HepG2 (cell line): ENCODE results near the gene CLEC4M. TPM values are rescaled to one million over a fixed set of nuclear protein-coding genes. Genes with fewer than 3 reads are reported as not detected.

ENCODE experiments used
- ATAC-seq: fragments of 200-7000 bp; cut with Tn5 transposase; 3 replicates; pipeline ENCODE4 v1.9.1; 2020; ENCODE audit warnings: mild to moderate bottlenecking, moderate library complexity
- BruUV-seq: library from RNA; stranded (reverse); fragments of 400-500 nt; replicated peaks from 2 replicates; lab custom pipeline; 2021; lab: Mats Ljungman, UMichigan
- CTCF ChIA-PET: fragments of 300-600 bp; formaldehyde crosslinking; extraction: SDS; loops from one replicate; lab custom pipeline; 2021; ENCODE audit warnings: low total read pairs, inconsistent platforms, low intra/inter-chr PET ratio; lab: Yijun Ruan, JAX
- POLR2A ChIA-PET: fragments of 350-600 bp; sonication (Branson Sonifier 250); formaldehyde crosslinking; loops from one replicate; lab custom pipeline; 2020; ENCODE audit warnings: antibody characterized with exemption, inconsistent platforms; lab: Yijun Ruan, JAX
- DNase-seq: peaks from one replicate; pipeline ENCODE4 v3.0.0-alpha.2; 2015; ENCODE audit warnings: low spot score
- FAIRE-seq: peaks from 3 replicates; lab custom pipeline; 2011; peaks lifted over from hg19 to GRCh38; lab: Jason Lieb, UNC
- H2AFZ ChIP-seq: one replicate; pipeline ENCODE4 v1.6.1; 2011; ENCODE audit warnings: low read length, inconsistent platforms
- H3K27ac ChIP-seq: fragments of 300-600 bp; 3 replicates; pipeline ENCODE4 v1.8.0; 2011; ENCODE audit warnings: mixed run types, mild to moderate bottlenecking, mixed read lengths, low read length, inconsistent platforms; ENCODE audit not compliant: insufficient read depth; ENCODE audit errors: extremely low read length
- H3K27me3 ChIP-seq, 2 experiments: fragments of 200-600 bp in 1 of 2; 2 replicates in 1 of 2; 3 replicates in 1 of 2; pipeline versions ENCODE4 v1.6.0 to v1.8.0; 2011; ENCODE audit warnings: low read length in 2 of 2, mild to moderate bottlenecking in 2 of 2, moderate library complexity in 2 of 2, inconsistent platforms in 1 of 2; ENCODE audit not compliant: insufficient read depth in 2 of 2, control insufficient read depth in 1 of 2
- H3K36me3 ChIP-seq, 2 experiments: fragments of 200-600 bp in 1 of 2; replicated peaks in 1 of 2; 2 replicates in 1 of 2; 3 replicates in 1 of 2; pipeline versions ENCODE4 v1.5.1 to v1.8.0; 2011; ENCODE audit warnings: low read length in 2 of 2, inconsistent platforms in 1 of 2; ENCODE audit not compliant: insufficient read depth in 2 of 2, control insufficient read depth in 1 of 2
- H3K4me1 ChIP-seq: 2 replicates; pipeline ENCODE4 v1.5.1; 2012; ENCODE audit warnings: low read length, inconsistent platforms; ENCODE audit not compliant: insufficient read depth
- H3K4me2 ChIP-seq: 2 replicates; pipeline ENCODE4 v1.6.0; 2011; ENCODE audit warnings: low read depth, low read length, inconsistent platforms
- H3K4me3 ChIP-seq, 3 experiments: fragments of 200-600 bp in 1 of 3; sonication (generic), shearing (Covaris generic) in 1 of 3; replicated peaks in 1 of 3; 2 replicates each; pipeline ENCODE4 v1.5.1; 2011 to 2016; ENCODE audit warnings: low read length in 3 of 3, inconsistent platforms in 2 of 3, low read depth in 2 of 3, mild to moderate bottlenecking in 2 of 3, control low read depth in 1 of 3, mixed read lengths in 1 of 3; ENCODE audit not compliant: insufficient read depth in 1 of 3
- H3K79me2 ChIP-seq: one replicate; pipeline ENCODE4 v1.6.1; 2011; ENCODE audit warnings: low read length, inconsistent platforms; ENCODE audit not compliant: insufficient read depth
- H3K9ac ChIP-seq: 2 replicates; pipeline ENCODE4 v1.6.0; 2011; ENCODE audit warnings: mild to moderate bottlenecking, low read depth, low read length, inconsistent platforms; ENCODE audit not compliant: insufficient read depth
- H3K9me3 ChIP-seq: 2 replicates; pipeline ENCODE4 v1.5.1; 2012; ENCODE audit warnings: mild to moderate bottlenecking, low read length
- H4K20me1 ChIP-seq: 2 replicates; pipeline ENCODE4 v1.6.0; 2011; ENCODE audit warnings: inconsistent platforms, mild to moderate bottlenecking, low read length, moderate library complexity; ENCODE audit not compliant: insufficient read depth
- GABPB1 ChIP-seq: IDR thresholded peaks from 2 replicates; pipeline ENCODE4 v1.6.1; 2016; ENCODE audit warnings: mild to moderate bottlenecking, missing genetic modification reagents, moderate library complexity, missing compliant biosample characterization
- KIAA2018 ChIP-seq: sonication (generic); formaldehyde crosslinking; IDR thresholded peaks from 2 replicates; pipeline ENCODE4 v1.5.0; 2020; ENCODE audit warnings: mild to moderate bottlenecking, missing genetic modification reagents, borderline replicate concordance
- PAWR ChIP-seq: sonication (generic); formaldehyde crosslinking; IDR thresholded peaks from 2 replicates; pipeline ENCODE4 v1.4.0; 2020; ENCODE audit warnings: missing genetic modification reagents, mild to moderate bottlenecking, borderline replicate concordance
- RAD51 ChIP-seq: fragments of 450-650 bp; IDR thresholded peaks from 2 replicates; pipeline ENCODE4 v1.6.1; 2016; ENCODE audit warnings: borderline replicate concordance
- SNRNP70 ChIP-seq: fragments of 200-400 bp; formaldehyde crosslinking; IDR thresholded peaks from 2 replicates; pipeline ENCODE4 v1.6.1; 2017; ENCODE audit warnings: mild to moderate bottlenecking, low read depth, low read length, moderate library complexity
- ZNF543 ChIP-seq: sonication (generic); formaldehyde crosslinking; IDR thresholded peaks from 2 replicates; pipeline ENCODE4 v1.4.0; 2020; ENCODE audit warnings: mild to moderate bottlenecking, missing genetic modification reagents
- ZNF724P ChIP-seq: sonication (generic); formaldehyde crosslinking; IDR thresholded peaks from 2 replicates; pipeline ENCODE4 v1.8.0; 2022; ENCODE audit warnings: missing genetic modification reagents, borderline replicate concordance
- ZSCAN22 ChIP-seq: sonication (generic); formaldehyde crosslinking; IDR thresholded peaks from 2 replicates; pipeline ENCODE4 v1.4.0; 2020; ENCODE audit warnings: mild to moderate bottlenecking, missing genetic modification reagents
- WGBS: methylation state at CpG from one replicate; pipeline ENCODE4 v1.1.6; 2017; ENCODE audit warnings: low lambda C conversion rate; 5-methylcytosine and 5-hydroxymethylcytosine counted together
- in situ Hi-C: cut with HindIII; loops from 2 replicates; pipeline ENCODE4 v1.10.0; 2017; ENCODE audit warnings: low pct_unique_long_range_greater_than_20kb; ENCODE audit not compliant: extremely low pct_ligation_motif_present
- intact Hi-C: fragments of 100-400 bp; cut with micrococcal nuclease; formaldehyde crosslinking; loops from one replicate; pipeline ENCODE4 v1.10.0; 2022; ENCODE audit not compliant: unreplicated experiment
- polyA plus RNA-seq, 8 experiments: library from polyadenylated mRNA; depleted of rRNA in 3 of 8; stranded (reverse) in 7 of 8; unstranded in 1 of 8; fragments of >200 nt; fragmentation: Illumina TruSeq in 4 of 8; extraction: Trizol in 4 of 8; gene quantifications; 2 replicates each; pipeline versions ENCODE4 v1.2.1 to v1.2.3, GENCODE V29; 2011 to 2016; ENCODE audit warnings: low read depth in 4 of 8, missing spikeins in 1 of 8, mixed read lengths in 1 of 8; ENCODE audit not compliant: insufficient read depth in 1 of 8
- total RNA-seq, 5 experiments: library from RNA; depleted of rRNA; stranded (reverse); fragments of >200 nt; fragmentation: Illumina TruSeq; extraction: Trizol; gene quantifications; 2 replicates each; pipeline ENCODE4 v1.2.3, GENCODE V29; 2016; ENCODE audit warnings: low read depth in 1 of 5

The CLEC4M gene
- total and polyA plus RNA-seq, 2 of the 13 experiments (the other 11 are each of a cell fraction or from before 2014, with no cell fraction given) = not detected

GRCh38 chr19:7739211-7739755 lies 23.8 kb upstream of the CLEC4M start:
- BruUV-seq = no TSS peak
- WGBS = 45% methylated on average over 2 of the region's 2 CpGs
- H3K4me3 ChIP-seq = no peak overlapping the region
- H3K27me3 ChIP-seq = peaks cover 3 to 20% of the 10 kb centered on the region in 2 experiments; a peak in 2 of 5 replicates
- ATAC-seq = no peak
- no peaks in the 10 kb centered on the region for H3K36me3 ChIP-seq
- H4K20me1 ChIP-seq = no peaks in the 10 kb centered on the region
- no peak for TF ChIP-seq GABPB1 (CRISPR knock-in tag)
- TF ChIP-seq, all 625 proteins: peak for 0
- Histone ChIP-seq H3K9ac (no peak overlapping the region), H2AFZ (no peak overlapping the region), H3K9me3 (no peaks in the 10 kb centered on the region), H3K4me2 (no peak overlapping the region), H3K27ac (no peak overlapping the region), H3K4me1 (peaks cover 10% of the 10 kb centered on the region; the same call in 1 of the 2 replicates), H3K79me2 (no peaks in the 10 kb centered on the region)
- FAIRE-seq (no peak), DNase-seq (no peak)
- in situ Hi-C loops (no loop called here), intact Hi-C loops (no loop called here)
- ChIA-PET CTCF (no interaction called here), POLR2A (no interaction called here)

- DNase-seq = no peak
- no TSS peak for BruUV-seq
- H3K36me3 ChIP-seq = no peaks in the 10 kb centered on the region
- H3K4me3 ChIP-seq = no peak overlapping the region
- no peak overlapping the region for H3K9ac ChIP-seq
- H3K4me2 ChIP-seq = no peak overlapping the region
- ChIA-PET CTCF (no interaction called here), POLR2A (no interaction called here)
- no peak for FAIRE-seq
- no peak overlapping the region for H2AFZ ChIP-seq
- no peak overlapping the region for H3K27ac ChIP-seq
- no peak for ATAC-seq
- 30% methylated on average over 19 of the region's 19 CpGs for WGBS
- no peaks in the 10 kb centered on the region for H4K20me1 ChIP-seq
- no peaks in the 10 kb centered on the region for H3K79me2 ChIP-seq
- peaks cover 10% of the 10 kb centered on the region; the same call in 1 of the 2 replicates for H3K4me1 ChIP-seq
- peaks cover 3 to 26% of the 10 kb centered on the region in 2 experiments; a peak in 2 of 5 replicates for H3K27me3 ChIP-seq
- in situ Hi-C loops = no loop called here
- H3K9me3 ChIP-seq = no peaks in the 10 kb centered on the region
- intact Hi-C loops = no loop called here
- no peak for TF ChIP-seq PAWR
- no peak for TF ChIP-seq RAD51
- no peak for TF ChIP-seq ZNF543 (CRISPR knock-in tag)
- TF ChIP-seq SNRNP70 = no peak
- TF ChIP-seq KIAA2018 = no peak
- TF ChIP-seq ZSCAN22 (CRISPR knock-in tag) = no peak
- TF ChIP-seq ZNF724P = no peak
These were observed 23.0 kb upstream of the CLEC4M start for GRCh38 chr19:7739801-7740681.
